IPS-20b (cell line): ENCODE data around the gene MRI1.

Source experiments
- H3K27ac ChIP-seq: one replicate; pipeline ENCODE4 v1.5.1; 2013; ENCODE audit warnings: low read length
- H3K27me3 ChIP-seq: 2 replicates; pipeline ENCODE4 v1.6.1; 2013; ENCODE audit warnings: mild to moderate bottlenecking, low read length, inconsistent platforms; ENCODE audit not compliant: insufficient read depth
- H3K36me3 ChIP-seq: 2 replicates; pipeline ENCODE4 v1.6.1; 2013; ENCODE audit warnings: low read depth, mild to moderate bottlenecking, inconsistent platforms, low read length, moderate library complexity; ENCODE audit not compliant: insufficient read depth
- H3K4me1 ChIP-seq: 2 replicates; pipeline ENCODE4 v1.6.1; 2013; ENCODE audit warnings: mild to moderate bottlenecking, control low read depth, inconsistent platforms, low read length, moderate library complexity; ENCODE audit not compliant: insufficient read depth
- H3K4me3 ChIP-seq: 2 replicates; pipeline ENCODE4 v1.5.1; 2013; ENCODE audit warnings: mild to moderate bottlenecking, low read length, inconsistent platforms
- H3K9ac ChIP-seq: 2 replicates; pipeline ENCODE4 v1.6.1; 2013; ENCODE audit warnings: low read depth, mild to moderate bottlenecking, inconsistent platforms, low read length, moderate library complexity
- H3K9me3 ChIP-seq: 2 replicates; pipeline ENCODE4 v1.6.1; 2013; ENCODE audit warnings: mild to moderate bottlenecking, low read depth, low read length, inconsistent platforms; ENCODE audit not compliant: insufficient read depth

The MRI1 gene

DNA sequence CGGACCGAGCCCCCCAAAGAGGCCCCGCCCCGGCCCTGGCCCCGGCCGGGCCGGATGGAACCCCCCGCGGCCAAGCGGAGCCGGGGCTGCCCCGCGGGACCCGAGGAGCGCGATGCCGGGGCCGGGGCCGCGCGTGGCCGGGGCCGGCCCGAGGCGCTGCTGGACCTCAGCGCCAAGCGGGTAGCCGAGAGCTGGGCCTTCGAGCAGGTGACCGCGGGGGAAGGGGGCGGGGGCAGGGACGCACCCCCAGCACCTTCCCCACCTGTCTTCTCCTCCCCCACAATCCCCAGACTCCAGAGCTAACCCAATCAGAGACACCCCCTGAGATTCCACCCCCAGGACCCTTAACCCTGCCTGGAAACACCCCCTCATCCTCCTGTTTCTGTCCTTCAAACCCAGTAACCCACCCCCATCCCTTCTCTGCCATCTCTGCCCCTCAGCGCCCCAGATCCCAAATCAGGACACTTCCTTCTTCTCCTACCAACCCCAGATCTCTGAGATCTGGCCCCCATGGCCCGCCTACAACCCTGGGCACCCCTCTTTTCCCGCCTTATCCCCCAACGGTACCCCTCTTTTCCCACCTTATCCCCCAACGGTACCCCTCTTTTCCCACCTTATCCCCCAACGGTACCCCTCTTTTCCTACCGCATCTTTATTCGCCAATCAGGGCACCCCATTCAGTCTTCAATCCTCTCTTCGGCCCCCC lies 31.4 kb downstream of the MRI1 start:
- peaks cover 2% of the 10 kb centered on the region; the same call in 1 of the 2 replicates for H3K4me1 ChIP-seq
- peak overlapping the region; percentile 70 for H3K27ac ChIP-seq
- no peaks in the 10 kb centered on the region for H3K9me3 ChIP-seq
- peak overlapping the region; percentile 88; the same call in 1 of the 2 replicates for H3K9ac ChIP-seq
- H3K27me3 ChIP-seq = no peaks in the 10 kb centered on the region
- peak overlapping the region; percentile 93 for H3K4me3 ChIP-seq
- H3K36me3 ChIP-seq = no peaks in the 10 kb centered on the region; the same call in 1 of the 2 replicates

DNA sequence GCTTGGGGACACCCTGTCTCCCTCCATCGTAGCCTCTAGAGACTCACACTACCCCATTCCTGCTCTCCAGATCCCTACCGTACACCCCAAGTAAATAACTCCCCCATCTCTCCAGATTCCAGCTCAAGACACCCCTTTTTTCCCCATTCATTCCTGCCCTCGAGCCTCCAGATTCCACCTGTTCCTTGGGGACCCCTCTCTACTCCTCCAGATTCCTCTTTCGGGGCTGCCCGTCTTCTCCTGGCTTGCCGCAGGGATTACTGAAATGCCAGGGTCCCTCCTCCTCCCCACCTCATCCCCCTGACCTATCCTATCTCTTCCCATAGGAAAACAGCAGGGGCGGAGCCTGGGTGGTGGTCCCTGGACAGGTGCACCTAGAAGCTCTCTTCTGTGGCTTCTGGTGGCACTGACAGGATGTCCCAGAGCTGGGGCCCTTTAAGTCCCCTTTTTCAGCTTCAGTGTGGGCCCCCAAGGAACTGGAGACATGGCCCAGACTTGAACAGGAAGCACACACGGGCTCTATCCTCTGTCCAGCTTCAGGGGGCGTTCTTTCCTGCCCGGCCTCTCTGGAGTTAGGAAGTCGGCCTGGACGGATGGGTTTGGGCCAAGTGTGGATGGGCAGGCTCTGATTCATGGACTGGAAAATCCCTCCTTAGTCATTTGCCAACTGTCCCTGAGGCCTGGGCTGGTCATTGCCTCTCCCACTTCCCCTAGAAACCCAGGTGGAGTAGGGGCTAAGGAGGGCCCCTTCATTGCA lies 32.2 kb downstream of the MRI1 start:
- Histone ChIP-seq H3K27ac (peak overlapping the region; percentile 70), H3K36me3 (peaks cover 7% of the 10 kb centered on the region; the same call in 1 of the 2 replicates), H3K4me3 (peak overlapping the region; percentile 93), H3K4me1 (peaks cover 2% of the 10 kb centered on the region; the same call in 1 of the 2 replicates), H3K9ac (peak overlapping the region; percentile 88; the same call in 1 of the 2 replicates), H3K9me3 (no peaks in the 10 kb centered on the region), H3K27me3 (no peaks in the 10 kb centered on the region)

- Histone ChIP-seq H3K4me3 (peak overlapping the region; percentile 93; the same call in 1 of the 2 replicates), H3K9me3 (no peaks in the 10 kb centered on the region), H3K9ac (no peak overlapping the region), H3K4me1 (peaks cover 2% of the 10 kb centered on the region; the same call in 1 of the 2 replicates), H3K36me3 (peaks cover 9% of the 10 kb centered on the region; the same call in 1 of the 2 replicates), H3K27me3 (no peaks in the 10 kb centered on the region), H3K27ac (no peak overlapping the region)
Observed at GRCh38 chr19:13797058-13797440, 32.7 kb downstream of the MRI1 start.

DNA sequence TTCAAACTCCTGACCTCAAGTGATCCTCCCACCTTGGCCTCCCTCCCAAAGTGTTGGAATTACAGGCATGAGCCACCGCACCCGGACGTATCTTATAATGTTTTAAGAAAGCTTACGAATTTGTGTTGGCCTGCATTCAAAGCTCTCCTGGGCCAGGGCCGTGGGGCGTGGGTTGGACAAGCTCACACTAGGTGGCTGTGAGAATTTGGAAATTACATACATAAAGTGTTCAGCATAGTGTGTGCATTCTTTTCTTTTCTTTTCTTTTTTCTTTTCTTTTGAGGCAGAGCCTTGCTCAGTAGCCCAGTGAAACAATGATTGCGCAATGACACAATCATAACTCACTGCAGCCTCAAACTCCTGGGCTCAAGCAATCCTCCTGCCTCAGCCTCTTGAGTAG lies 33.5 kb downstream of the MRI1 start:
- Histone ChIP-seq H3K9ac (no peak overlapping the region), H3K27me3 (no peaks in the 10 kb centered on the region), H3K4me1 (peaks cover 2% of the 10 kb centered on the region; the same call in 1 of the 2 replicates), H3K4me3 (no peak overlapping the region), H3K27ac (no peak overlapping the region), H3K9me3 (no peaks in the 10 kb centered on the region), H3K36me3 (peaks cover 9% of the 10 kb centered on the region; the same call in 1 of the 2 replicates)

- no peaks in the 10 kb centered on the region for H3K27me3 ChIP-seq
- H3K4me3 ChIP-seq = no peak overlapping the region
- H3K4me1 ChIP-seq = peaks cover 2% of the 10 kb centered on the region; the same call in 1 of the 2 replicates
- H3K9me3 ChIP-seq = no peaks in the 10 kb centered on the region
- no peak overlapping the region for H3K9ac ChIP-seq
- H3K27ac ChIP-seq = no peak overlapping the region
- peaks cover 9% of the 10 kb centered on the region; the same call in 1 of the 2 replicates for H3K36me3 ChIP-seq
Observed at GRCh38 chr19:13799669-13800068, 35.3 kb downstream of the MRI1 start.

DNA sequence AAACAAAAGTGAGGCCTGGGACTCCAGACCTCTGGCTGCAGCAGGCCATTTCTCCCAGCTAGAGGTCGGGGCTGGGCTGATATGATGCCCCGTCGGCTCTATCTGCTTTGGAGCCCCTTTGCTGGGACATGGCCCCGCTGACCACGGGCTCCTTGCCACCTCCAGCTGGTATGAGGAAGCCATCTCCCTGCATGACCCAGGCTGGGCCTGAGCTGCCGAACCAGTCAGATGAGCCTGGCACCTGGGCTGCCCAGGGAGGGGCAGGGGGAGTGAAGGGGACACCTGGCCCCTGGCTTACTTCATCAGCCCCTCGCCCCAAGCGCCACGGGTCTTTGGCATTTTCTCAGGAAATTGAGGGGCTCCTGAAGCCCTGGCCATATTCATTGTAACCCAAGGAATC lies 38.7 kb downstream of the MRI1 start:
- H3K36me3 ChIP-seq = peaks cover 38% of the 10 kb centered on the region
- H3K9me3 ChIP-seq = no peaks in the 10 kb centered on the region
- H3K4me1 ChIP-seq = no peaks in the 10 kb centered on the region
- no peaks in the 10 kb centered on the region for H3K27me3 ChIP-seq
- no peak overlapping the region for H3K4me3 ChIP-seq
- H3K9ac ChIP-seq = no peak overlapping the region
- no peak overlapping the region for H3K27ac ChIP-seq

GRCh38 chr19:13804830-13805683 lies 40.7 kb downstream of the MRI1 start:
- no peaks in the 10 kb centered on the region for H3K9me3 ChIP-seq
- no peak overlapping the region for H3K27ac ChIP-seq
- no peaks in the 10 kb centered on the region for H3K4me1 ChIP-seq
- H3K4me3 ChIP-seq = no peak overlapping the region
- H3K36me3 ChIP-seq = peaks cover 51% of the 10 kb centered on the region
- no peaks in the 10 kb centered on the region for H3K27me3 ChIP-seq
- no peak overlapping the region for H3K9ac ChIP-seq

DNA sequence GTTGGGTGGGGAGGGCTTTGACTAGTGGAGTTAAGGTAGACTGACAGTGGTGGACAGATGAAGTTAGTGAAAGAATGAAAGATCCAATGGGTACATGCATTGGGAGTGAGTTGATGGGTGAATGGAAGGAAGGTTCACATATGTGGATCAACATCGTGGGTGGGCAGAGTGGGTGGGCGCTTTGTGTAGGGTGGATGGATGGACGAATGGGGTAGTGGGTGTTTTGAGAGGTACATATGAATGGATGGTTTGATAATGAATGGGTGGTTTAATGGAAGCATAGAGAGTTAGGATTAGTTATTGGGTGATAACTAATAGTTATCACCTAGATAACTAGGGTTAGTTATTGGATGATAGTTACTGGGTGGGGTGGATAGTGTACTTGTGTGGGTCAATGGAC lies 42.4 kb downstream of the MRI1 start:
- H3K27ac ChIP-seq = no peak overlapping the region
- no peak overlapping the region for H3K4me3 ChIP-seq
- H3K4me1 ChIP-seq = no peaks in the 10 kb centered on the region
- H3K9ac ChIP-seq = no peak overlapping the region
- no peaks in the 10 kb centered on the region for H3K27me3 ChIP-seq
- H3K9me3 ChIP-seq = no peaks in the 10 kb centered on the region
- H3K36me3 ChIP-seq = peaks cover 52% of the 10 kb centered on the region

DNA sequence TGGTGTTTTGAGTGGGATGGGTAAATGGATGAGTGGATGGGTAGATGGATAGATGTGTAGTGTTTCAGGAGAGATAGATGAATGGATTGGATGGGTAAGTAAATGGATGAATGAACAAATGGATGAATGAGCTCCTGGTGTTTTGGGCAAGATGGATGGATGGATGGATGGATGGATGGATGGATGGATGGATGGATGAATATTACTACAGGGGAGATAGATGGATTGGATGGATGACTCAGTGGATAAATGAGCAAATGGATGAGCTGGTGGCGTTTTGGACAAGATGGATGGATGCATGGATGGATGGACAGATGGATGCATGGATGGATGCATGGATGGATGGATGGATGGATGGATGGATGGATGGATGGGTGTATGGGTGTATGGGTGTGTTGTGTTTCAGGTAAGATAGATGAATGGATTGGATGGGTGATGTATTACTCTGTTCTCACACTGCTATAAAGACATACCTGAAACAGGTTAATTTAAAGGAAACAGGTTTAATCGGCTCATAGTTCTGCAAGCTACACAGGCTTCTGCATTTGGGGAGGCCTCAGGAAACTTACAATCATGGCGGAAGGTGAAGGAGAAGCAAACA lies 43.2 kb downstream of the MRI1 start:
- Histone ChIP-seq H3K27me3 (no peaks in the 10 kb centered on the region), H3K9ac (no peak overlapping the region), H3K4me1 (no peaks in the 10 kb centered on the region), H3K9me3 (no peaks in the 10 kb centered on the region), H3K4me3 (no peak overlapping the region), H3K36me3 (peaks cover 55% of the 10 kb centered on the region), H3K27ac (no peak overlapping the region)

DNA sequence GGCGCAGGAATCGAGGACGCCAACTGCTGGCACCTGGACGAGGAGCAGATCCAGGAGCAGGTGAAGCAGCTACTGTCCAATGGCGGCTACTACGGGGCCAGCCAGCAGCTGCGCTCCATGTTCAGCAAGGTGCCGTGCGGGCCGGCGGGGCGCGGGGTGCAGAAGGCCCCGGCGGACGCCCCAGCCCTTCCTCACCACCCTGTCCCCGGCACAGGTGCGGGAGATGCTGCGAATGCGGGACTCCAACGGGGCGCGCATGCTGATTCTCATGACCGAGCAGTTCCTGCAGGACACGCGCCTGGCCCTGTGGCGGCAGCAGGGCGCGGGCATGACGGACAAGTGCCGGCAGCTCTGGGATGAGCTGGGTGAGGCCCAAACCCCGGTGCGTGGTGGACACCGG lies 44.5 kb downstream of the MRI1 start:
- Histone ChIP-seq H3K27me3 (no peaks in the 10 kb centered on the region), H3K27ac (no peak overlapping the region), H3K9me3 (no peaks in the 10 kb centered on the region), H3K4me1 (no peaks in the 10 kb centered on the region), H3K9ac (no peak overlapping the region), H3K36me3 (peaks cover 65% of the 10 kb centered on the region), H3K4me3 (no peak overlapping the region)

DNA sequence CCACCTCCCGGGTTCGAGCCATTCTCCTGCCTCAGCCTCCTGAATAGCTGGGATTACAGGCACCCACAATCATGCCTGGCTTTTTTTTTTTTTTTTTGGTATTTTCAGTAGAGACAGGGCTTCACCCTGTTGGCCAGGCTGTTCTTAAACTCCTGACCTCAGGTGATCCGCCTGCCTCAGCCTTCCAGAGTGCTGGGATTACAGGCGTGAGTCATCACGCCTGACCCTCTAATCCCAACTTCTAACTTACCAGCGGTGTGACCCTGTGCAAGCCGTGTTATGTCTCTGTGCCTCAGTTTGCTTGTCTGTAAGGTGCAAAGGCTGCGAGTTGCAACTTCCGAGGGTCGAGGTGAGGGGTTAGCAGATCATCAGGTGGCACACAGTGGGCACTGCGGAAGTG lies 48.2 kb downstream of the MRI1 start:
- no peak overlapping the region for H3K27ac ChIP-seq
- peaks cover 48% of the 10 kb centered on the region for H3K36me3 ChIP-seq
- H3K4me3 ChIP-seq = no peak overlapping the region
- no peak overlapping the region for H3K9ac ChIP-seq
- H3K4me1 ChIP-seq = no peaks in the 10 kb centered on the region
- no peaks in the 10 kb centered on the region for H3K9me3 ChIP-seq
- H3K27me3 ChIP-seq = no peaks in the 10 kb centered on the region
